ENCODE data around the gene FGF14.

- TF ChIP-seq CTCF (optimal IDR thresholded peaks at IDR 0.05 in 1 of 3, IDR thresholded peaks at IDR 0.05 in 1 of 3, conservative IDR thresholded peaks at IDR 0.05 in 1 of 3; ENCODE audit: extremely low read depth in 1 of 3, insufficient read depth in 2 of 3, low read length in 3 of 3) (no peak), EZH2 (IDR thresholded peaks at IDR 0.05; ENCODE audit: low read length) (no peak)
Observed at GRCh38 chr13:102280366-102280765, 121.5 kb downstream of the FGF14 start.

Data from keratinocyte (primary cell).